ENCODE measurements around the gene ETV3L. TPM values are rescaled to one million over a fixed set of nuclear protein-coding genes. Genes with fewer than 3 reads are reported as not detected.
A peak's percentile ranks its signal among the peaks of the same experiment; 100 is the strongest.

Gene ETV3L
- total and polyA plus RNA-seq, 11 donors, result not detected

DNA sequence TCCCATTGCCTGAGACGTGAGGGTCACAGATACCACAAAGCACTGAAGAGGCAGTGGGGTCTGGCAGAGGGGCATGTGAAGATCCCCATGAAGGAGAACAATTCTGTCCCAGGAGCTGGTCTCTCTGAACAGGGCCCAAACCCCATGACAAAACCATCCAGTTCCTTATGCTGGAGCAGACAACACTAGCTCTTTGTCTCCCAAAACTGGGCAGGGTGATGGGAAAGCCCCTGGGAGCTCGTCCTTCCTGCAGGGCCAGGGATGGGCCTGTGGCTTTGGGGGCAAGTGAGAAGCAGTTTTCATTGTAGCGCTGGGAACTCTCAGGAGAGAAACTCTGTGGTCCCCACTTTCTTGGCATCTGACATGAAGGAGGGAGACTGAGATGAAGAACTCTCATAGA lies 8.8 kb downstream of the ETV3L start:
- DNase-seq (no peak), ATAC-seq (no peak)
- Histone ChIP-seq H3K27ac (peak overlapping the region in 1 of 12 donors; percentile 14), H3K27me3 (no peaks in the 10 kb centered on the region), H3K9me3 (no peaks in the 10 kb centered on the region), H3K4me1 (peaks cover 0 to 21% (median 5%) of the 10 kb centered on the region in 12 donors), H3K36me3 (no peaks in the 10 kb centered on the region), H3K4me3 (no peak overlapping the region)
- TF ChIP-seq, protein P1, sequence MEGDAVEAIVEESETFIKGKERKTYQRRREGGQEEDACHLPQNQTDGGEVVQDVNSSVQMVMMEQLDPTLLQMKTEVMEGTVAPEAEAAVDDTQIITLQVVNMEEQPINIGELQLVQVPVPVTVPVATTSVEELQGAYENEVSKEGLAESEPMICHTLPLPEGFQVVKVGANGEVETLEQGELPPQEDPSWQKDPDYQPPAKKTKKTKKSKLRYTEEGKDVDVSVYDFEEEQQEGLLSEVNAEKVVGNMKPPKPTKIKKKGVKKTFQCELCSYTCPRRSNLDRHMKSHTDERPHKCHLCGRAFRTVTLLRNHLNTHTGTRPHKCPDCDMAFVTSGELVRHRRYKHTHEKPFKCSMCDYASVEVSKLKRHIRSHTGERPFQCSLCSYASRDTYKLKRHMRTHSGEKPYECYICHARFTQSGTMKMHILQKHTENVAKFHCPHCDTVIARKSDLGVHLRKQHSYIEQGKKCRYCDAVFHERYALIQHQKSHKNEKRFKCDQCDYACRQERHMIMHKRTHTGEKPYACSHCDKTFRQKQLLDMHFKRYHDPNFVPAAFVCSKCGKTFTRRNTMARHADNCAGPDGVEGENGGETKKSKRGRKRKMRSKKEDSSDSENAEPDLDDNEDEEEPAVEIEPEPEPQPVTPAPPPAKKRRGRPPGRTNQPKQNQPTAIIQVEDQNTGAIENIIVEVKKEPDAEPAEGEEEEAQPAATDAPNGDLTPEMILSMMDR (IDR thresholded peaks at IDR 0.05), result no peak
- TF ChIP-seq POLR2A (IDR thresholded peaks at IDR 0.05), result no peak
- intact Hi-C loops (cut with DNase I), result loop anchor here (1.0 to 10.0 kb wide), 4 partner anchors 47 to 404 kb away; partner anchors contain the start of gene ETV3 (in 3 of the 10)
- WGBS, 4 donors, result 68 to 79% (median 72%) methylated on average over 3 of the region's 3 CpGs

DNA sequence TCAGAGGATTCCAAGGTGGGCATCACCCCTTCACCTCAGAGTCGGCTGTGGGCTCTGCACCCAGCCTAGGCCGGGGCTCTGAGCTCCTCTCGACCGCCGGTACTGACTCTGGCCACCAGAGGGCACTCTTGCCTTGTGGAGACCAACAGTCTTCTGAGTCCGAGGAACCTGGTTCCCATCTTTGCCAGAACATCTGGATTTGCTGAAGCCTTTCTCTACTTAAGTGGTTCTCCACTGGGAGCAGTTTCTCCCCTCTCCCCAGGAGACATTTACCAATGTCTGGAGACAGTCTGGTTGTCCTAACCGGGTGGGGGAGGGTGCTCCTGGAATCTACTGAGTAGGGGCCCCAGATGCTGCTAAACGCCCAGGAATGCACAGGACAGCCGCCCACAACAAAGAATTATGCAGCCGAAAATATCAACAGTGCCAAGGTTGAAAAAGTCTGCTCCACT lies 9.4 kb downstream of the ETV3L start:
- 15 to 20% (median 17%) methylated on average over 9 to 10 of the region's 10 CpGs for WGBS, 4 donors
- TF ChIP-seq POLR2A (IDR thresholded peaks at IDR 0.05), result no peak
- TF ChIP-seq, protein P1 (IDR thresholded peaks at IDR 0.05), result peak; percentile 90 to 98 (median 96)

DNA sequence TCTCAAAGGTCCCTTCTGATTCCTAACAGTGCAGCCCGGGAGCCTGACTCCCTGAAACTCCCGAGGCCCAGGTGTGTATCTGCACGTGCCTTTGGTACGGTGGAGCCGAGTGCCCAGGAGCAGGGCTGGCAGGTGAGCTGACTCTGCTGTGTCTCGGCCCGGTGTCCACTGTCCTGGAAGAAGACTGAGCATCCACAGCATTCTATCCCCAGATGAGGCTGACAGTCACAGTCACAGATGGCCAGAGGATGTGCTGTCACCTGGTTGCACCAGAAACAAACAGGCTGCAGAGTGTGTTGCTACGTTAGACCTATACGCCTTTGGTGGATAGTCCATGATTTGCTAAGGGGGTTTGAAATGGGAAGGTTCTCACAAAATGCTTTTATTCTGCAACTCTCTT lies 9.8 kb downstream of the ETV3L start:
- ATAC-seq, result no peak
- Histone ChIP-seq H3K4me1 (peaks cover 0 to 21% (median 5%) of the 10 kb centered on the region in 12 donors), H3K9me3 (no peaks in the 10 kb centered on the region), H3K27ac (no peak overlapping the region), H3K27me3 (no peaks in the 10 kb centered on the region), H3K4me3 (no peak overlapping the region), H3K36me3 (no peaks in the 10 kb centered on the region)
- TF ChIP-seq POLR2A (IDR thresholded peaks at IDR 0.05), result no peak
- TF ChIP-seq, protein P1 (IDR thresholded peaks at IDR 0.05), result no peak
- WGBS, 4 donors, result 83 to 90% (median 86%) methylated on average over 9 of the region's 9 CpGs
- intact Hi-C loops (cut with DNase I), result loop anchor here (1.0 to 10.0 kb wide), 5 partner anchors 48 to 405 kb away; partner anchors contain the start of gene ETV3 (in 3 of the 10)
- no peak for DNase-seq

More for the DNA sequence above, 9.4 kb downstream of the ETV3L start:
- ATAC-seq (peak; percentile 74 to 90 (median 86)), DNase-seq (peak; percentile 84 to 93 (median 87))
- intact Hi-C loops (cut with DNase I), result loop anchor here (1.0 to 10.0 kb wide), 4 partner anchors 47 to 405 kb away; partner anchors contain the start of gene ETV3 (in 3 of the 10)
- Histone ChIP-seq H3K36me3 (no peaks in the 10 kb centered on the region), H3K9me3 (no peaks in the 10 kb centered on the region), H3K4me3 (no peak overlapping the region), H3K27me3 (no peaks in the 10 kb centered on the region), H3K4me1 (peaks cover 0 to 21% (median 5%) of the 10 kb centered on the region in 12 donors), H3K27ac (peak overlapping the region in 2 of 12 donors; percentile 14 to 24)

DNA sequence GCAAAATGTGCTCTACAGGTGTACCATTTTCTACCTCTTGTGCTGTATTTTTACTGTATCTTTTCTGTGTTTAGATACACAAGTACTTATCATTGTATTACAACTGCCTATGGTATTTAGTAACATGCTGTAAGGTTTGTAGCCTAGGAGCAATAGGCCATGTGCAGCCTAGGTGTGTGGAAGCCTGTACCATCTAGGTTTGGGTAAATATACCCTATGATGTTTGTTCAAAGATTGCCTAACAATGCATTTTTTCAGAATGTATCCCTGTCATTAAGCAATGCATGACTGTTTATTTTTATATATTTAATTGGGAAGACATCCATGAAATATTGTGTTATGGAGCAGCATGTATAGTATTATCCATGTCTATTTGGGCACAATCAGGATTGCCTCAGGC lies 11.0 kb downstream of the ETV3L start:
- intact Hi-C loops (cut with DNase I), result loop anchor here in 1 of 10 donors (5.0 kb wide), 1 partner anchor 404 kb away; no protein-coding TSS in a partner anchor

More for the DNA sequence above, 11.0 kb downstream of the ETV3L start:
- Histone ChIP-seq H3K27ac (no peak overlapping the region), H3K36me3 (no peaks in the 10 kb centered on the region), H3K9me3 (no peaks in the 10 kb centered on the region), H3K27me3 (no peaks in the 10 kb centered on the region), H3K4me3 (no peak overlapping the region), H3K4me1 (peaks cover 0 to 21% (median 5%) of the 10 kb centered on the region in 12 donors)
- DNase-seq (no peak), ATAC-seq (no peak)
- no peak for TF ChIP-seq POLR2A (IDR thresholded peaks at IDR 0.05)
- TF ChIP-seq, protein P1 (IDR thresholded peaks at IDR 0.05), result no peak

Data from heart left ventricle (tissue), 16 donors.